Measurements from ENCODE around the gene ABCB8. TPM values are rescaled to one million over a fixed set of nuclear protein-coding genes. Genes with fewer than 3 reads are reported as not detected.
A peak's percentile ranks its signal among the peaks of the same experiment; 100 is the strongest.

ABCB8 gene
- total and polyA plus RNA-seq, 9 of the 15 experiments (the other 6 are each of a cell fraction or from before 2014, with no cell fraction given) = 7.6 to 106 (median 36.3) TPM

DNA sequence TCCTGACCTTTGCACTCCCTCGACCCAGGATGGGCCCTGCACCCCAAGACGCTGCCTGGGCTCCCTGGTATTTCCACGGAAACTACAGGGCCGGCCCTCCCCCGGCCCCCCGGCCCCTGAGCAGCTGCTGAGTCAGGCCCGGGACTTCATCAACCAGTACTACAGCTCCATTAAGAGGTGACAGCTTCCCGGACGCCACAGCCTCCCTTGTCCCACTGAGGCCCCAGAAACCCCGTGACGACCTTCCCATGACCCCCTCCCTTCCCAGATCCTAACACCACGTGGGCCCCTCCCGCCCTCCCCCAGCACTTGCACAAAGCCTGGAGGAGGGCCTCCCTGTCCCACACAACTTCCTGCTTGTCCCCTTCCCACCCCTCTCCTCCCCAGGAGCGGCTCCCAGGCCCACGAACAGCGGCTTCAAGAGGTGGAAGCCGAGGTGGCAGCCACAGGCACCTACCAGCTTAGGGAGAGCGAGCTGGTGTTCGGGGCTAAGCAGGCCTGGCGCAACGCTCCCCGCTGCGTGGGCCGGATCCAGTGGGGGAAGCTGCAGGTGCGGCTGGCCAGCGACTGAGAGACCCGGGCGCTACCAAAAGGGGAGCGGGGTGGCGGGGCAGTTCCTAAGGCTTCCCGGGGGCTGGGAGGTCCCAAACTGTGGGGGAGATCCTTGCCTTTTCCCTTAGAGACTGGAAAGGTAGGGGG is 31.7 kb upstream of the ABCB8 start (continued):
- TF ChIP-seq, protein P1, sequence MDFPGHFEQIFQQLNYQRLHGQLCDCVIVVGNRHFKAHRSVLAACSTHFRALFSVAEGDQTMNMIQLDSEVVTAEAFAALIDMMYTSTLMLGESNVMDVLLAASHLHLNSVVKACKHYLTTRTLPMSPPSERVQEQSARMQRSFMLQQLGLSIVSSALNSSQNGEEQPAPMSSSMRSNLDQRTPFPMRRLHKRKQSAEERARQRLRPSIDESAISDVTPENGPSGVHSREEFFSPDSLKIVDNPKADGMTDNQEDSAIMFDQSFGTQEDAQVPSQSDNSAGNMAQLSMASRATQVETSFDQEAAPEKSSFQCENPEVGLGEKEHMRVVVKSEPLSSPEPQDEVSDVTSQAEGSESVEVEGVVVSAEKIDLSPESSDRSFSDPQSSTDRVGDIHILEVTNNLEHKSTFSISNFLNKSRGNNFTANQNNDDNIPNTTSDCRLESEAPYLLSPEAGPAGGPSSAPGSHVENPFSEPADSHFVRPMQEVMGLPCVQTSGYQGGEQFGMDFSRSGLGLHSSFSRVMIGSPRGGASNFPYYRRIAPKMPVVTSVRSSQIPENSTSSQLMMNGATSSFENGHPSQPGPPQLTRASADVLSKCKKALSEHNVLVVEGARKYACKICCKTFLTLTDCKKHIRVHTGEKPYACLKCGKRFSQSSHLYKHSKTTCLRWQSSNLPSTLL (IDR thresholded peaks at IDR 0.05) = no peak
- no peak for TF ChIP-seq ZNF253 (CRISPR knock-in tag; conservative IDR thresholded peaks at IDR 0.05)
- TF ChIP-seq EP400 (IDR thresholded peaks at IDR 0.05) = peak; percentile 40; the same call in 1 of the 2 replicates
- no peak for TF ChIP-seq PTRF (tag; IDR thresholded peaks at IDR 0.05)
- TF ChIP-seq FOSL1 (tag; conservative IDR thresholded peaks at IDR 0.05) = 0 out of 2 replicates have a peak, but pooled peaks have one; percentile 13
- no peak for TF ChIP-seq ZFP91 (CRISPR knock-in tag; IDR thresholded peaks at IDR 0.05)
- TF ChIP-seq NR1H2 (CRISPR knock-in tag; IDR thresholded peaks at IDR 0.05) = no peak
- TF ChIP-seq POLR2H (tag; IDR thresholded peaks at IDR 0.05; ENCODE audit: low read depth) = no peak
- peak in 1 of 2 experiments; percentile 59; a peak in 1 of 4 replicates for TF ChIP-seq FOXK2 (conservative IDR thresholded peaks at IDR 0.05 in 1 of 2, IDR thresholded peaks at IDR 0.05 in 1 of 2; ENCODE audit: low read depth in 2 of 2)
- TF ChIP-seq, protein P2, sequence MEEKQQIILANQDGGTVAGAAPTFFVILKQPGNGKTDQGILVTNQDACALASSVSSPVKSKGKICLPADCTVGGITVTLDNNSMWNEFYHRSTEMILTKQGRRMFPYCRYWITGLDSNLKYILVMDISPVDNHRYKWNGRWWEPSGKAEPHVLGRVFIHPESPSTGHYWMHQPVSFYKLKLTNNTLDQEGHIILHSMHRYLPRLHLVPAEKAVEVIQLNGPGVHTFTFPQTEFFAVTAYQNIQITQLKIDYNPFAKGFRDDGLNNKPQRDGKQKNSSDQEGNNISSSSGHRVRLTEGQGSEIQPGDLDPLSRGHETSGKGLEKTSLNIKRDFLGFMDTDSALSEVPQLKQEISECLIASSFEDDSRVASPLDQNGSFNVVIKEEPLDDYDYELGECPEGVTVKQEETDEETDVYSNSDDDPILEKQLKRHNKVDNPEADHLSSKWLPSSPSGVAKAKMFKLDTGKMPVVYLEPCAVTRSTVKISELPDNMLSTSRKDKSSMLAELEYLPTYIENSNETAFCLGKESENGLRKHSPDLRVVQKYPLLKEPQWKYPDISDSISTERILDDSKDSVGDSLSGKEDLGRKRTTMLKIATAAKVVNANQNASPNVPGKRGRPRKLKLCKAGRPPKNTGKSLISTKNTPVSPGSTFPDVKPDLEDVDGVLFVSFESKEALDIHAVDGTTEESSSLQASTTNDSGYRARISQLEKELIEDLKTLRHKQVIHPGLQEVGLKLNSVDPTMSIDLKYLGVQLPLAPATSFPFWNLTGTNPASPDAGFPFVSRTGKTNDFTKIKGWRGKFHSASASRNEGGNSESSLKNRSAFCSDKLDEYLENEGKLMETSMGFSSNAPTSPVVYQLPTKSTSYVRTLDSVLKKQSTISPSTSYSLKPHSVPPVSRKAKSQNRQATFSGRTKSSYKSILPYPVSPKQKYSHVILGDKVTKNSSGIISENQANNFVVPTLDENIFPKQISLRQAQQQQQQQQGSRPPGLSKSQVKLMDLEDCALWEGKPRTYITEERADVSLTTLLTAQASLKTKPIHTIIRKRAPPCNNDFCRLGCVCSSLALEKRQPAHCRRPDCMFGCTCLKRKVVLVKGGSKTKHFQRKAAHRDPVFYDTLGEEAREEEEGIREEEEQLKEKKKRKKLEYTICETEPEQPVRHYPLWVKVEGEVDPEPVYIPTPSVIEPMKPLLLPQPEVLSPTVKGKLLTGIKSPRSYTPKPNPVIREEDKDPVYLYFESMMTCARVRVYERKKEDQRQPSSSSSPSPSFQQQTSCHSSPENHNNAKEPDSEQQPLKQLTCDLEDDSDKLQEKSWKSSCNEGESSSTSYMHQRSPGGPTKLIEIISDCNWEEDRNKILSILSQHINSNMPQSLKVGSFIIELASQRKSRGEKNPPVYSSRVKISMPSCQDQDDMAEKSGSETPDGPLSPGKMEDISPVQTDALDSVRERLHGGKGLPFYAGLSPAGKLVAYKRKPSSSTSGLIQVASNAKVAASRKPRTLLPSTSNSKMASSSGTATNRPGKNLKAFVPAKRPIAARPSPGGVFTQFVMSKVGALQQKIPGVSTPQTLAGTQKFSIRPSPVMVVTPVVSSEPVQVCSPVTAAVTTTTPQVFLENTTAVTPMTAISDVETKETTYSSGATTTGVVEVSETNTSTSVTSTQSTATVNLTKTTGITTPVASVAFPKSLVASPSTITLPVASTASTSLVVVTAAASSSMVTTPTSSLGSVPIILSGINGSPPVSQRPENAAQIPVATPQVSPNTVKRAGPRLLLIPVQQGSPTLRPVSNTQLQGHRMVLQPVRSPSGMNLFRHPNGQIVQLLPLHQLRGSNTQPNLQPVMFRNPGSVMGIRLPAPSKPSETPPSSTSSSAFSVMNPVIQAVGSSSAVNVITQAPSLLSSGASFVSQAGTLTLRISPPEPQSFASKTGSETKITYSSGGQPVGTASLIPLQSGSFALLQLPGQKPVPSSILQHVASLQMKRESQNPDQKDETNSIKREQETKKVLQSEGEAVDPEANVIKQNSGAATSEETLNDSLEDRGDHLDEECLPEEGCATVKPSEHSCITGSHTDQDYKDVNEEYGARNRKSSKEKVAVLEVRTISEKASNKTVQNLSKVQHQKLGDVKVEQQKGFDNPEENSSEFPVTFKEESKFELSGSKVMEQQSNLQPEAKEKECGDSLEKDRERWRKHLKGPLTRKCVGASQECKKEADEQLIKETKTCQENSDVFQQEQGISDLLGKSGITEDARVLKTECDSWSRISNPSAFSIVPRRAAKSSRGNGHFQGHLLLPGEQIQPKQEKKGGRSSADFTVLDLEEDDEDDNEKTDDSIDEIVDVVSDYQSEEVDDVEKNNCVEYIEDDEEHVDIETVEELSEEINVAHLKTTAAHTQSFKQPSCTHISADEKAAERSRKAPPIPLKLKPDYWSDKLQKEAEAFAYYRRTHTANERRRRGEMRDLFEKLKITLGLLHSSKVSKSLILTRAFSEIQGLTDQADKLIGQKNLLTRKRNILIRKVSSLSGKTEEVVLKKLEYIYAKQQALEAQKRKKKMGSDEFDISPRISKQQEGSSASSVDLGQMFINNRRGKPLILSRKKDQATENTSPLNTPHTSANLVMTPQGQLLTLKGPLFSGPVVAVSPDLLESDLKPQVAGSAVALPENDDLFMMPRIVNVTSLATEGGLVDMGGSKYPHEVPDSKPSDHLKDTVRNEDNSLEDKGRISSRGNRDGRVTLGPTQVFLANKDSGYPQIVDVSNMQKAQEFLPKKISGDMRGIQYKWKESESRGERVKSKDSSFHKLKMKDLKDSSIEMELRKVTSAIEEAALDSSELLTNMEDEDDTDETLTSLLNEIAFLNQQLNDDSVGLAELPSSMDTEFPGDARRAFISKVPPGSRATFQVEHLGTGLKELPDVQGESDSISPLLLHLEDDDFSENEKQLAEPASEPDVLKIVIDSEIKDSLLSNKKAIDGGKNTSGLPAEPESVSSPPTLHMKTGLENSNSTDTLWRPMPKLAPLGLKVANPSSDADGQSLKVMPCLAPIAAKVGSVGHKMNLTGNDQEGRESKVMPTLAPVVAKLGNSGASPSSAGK (IDR thresholded peaks at IDR 0.05) = peak; percentile 29; the same call in 1 of the 2 replicates
- TF ChIP-seq ZNF766 (CRISPR knock-in tag; conservative IDR thresholded peaks at IDR 0.05) = no peak
- peak; percentile 31; the same call in 1 of the 2 replicates for TF ChIP-seq NFRKB (IDR thresholded peaks at IDR 0.05; ENCODE audit: low read depth)

Measured in K562 (cell line).